GM18508 (cell line): ENCODE measurements around the gene SLC8A2.
"Not testable (repeated sequence)": the region's sequence is repeated elsewhere in the genome, so short reads cannot be mapped to it uniquely, and the experiment has no call there.

Experiments
- ATAC-seq: cut with Tn5 transposase; IDR thresholded peaks from one replicate; pipeline ENCODE4 v1.9.1; 2021; ENCODE audit warnings: moderate number of reproducible peaks; ENCODE audit not compliant: insufficient read depth, unreplicated experiment

Gene SLC8A2

GRCh38 chr19:47389150-47389556 is 82.5 kb downstream of the SLC8A2 start:
- no peak for ATAC-seq

- ATAC-seq = not testable (repeated sequence)
Measured at GRCh38 chr19:47388721-47389120, 83.0 kb downstream of the SLC8A2 start.

GRCh38 chr19:47387623-47388022 is 84.1 kb downstream of the SLC8A2 start:
- ATAC-seq = not testable (repeated sequence)

- not testable (repeated sequence) for ATAC-seq
Measured at GRCh38 chr19:47386582-47386981, 85.1 kb downstream of the SLC8A2 start.

GRCh38 chr19:47384533-47384932 is 87.2 kb downstream of the SLC8A2 start:
- ATAC-seq = not testable (repeated sequence)

- not testable (repeated sequence) for ATAC-seq
Measured at GRCh38 chr19:47383890-47384289, 87.8 kb downstream of the SLC8A2 start.

GRCh38 chr19:47381653-47382279 is 89.9 kb downstream of the SLC8A2 start:
- no peak for ATAC-seq

- no peak for ATAC-seq
Measured at GRCh38 chr19:47381121-47381520, 90.6 kb downstream of the SLC8A2 start.

GRCh38 chr19:47380559-47380958 is 91.1 kb downstream of the SLC8A2 start:
- ATAC-seq = no peak

- ATAC-seq = no peak
Measured at GRCh38 chr19:47379381-47379938, 92.2 kb downstream of the SLC8A2 start.

GRCh38 chr19:47378246-47378645 is 93.4 kb downstream of the SLC8A2 start:
- no peak for ATAC-seq
